H1 (cell line): ENCODE data around the gene FRMD3. TPM values are rescaled to one million over a fixed set of nuclear protein-coding genes. Genes with fewer than 3 reads are reported as not detected.

Source experiments
- SIX5 ChIP-seq: IDR thresholded peaks from 2 replicates; pipeline ENCODE4 v1.6.1; 2011; ENCODE audit warnings: mild to moderate bottlenecking, low read depth, low read length
- polyA plus RNA-seq, 7 experiments: library from polyadenylated mRNA; depleted of rRNA in 3 of 7; stranded (reverse) in 5 of 7; unstranded in 2 of 7; fragments of >200 nt in 5 of 7; fragments of 200-250 nt in 2 of 7; gene quantifications; 1 replicate in 5 of 7; 2 replicates in 1 of 7; 4 replicates in 1 of 7; pipeline versions ENCODE4 v1.2.1 to v1.2.3, GENCODE V29; 2011 to 2013; ENCODE audit warnings: missing spikeins in 2 of 7, mixed read lengths in 2 of 7
- total RNA-seq: library from RNA; stranded (reverse); fragmentation: NEBNext Ultra II Directional; extraction: Animal tissue kit (Norgen Biotek cat#: 25700); gene quantifications from 2 replicates; pipeline ENCODE4 v1.2.1, GENCODE V29; 2021

Gene FRMD3
- total and polyA plus RNA-seq, 2 of the 8 experiments (the other 6 are each of a cell fraction or from before 2014, with no cell fraction given) = 0.15 to 1.4 TPM

DNA sequence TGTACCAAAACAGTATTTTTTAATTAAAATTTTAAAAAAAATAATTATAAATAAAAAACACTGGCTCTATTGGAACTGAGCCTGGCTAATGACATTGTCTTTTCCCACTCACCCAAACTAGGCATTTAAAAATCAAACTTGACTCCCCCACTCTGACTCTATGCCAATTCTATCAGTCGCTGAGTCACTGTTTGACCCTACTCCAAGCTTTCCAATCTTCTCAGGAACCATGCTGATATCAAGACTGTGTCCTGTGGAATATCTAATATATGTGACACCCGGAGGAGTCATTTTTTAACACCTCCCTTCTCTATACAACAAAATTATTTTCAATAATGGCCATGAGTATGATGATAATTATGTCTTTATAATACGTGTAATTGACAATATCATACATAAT lies 303.7 kb downstream of the FRMD3 start (continued):
- TF ChIP-seq SIX5 = no peak
